ENCODE measurements around the gene GOLGA6B. TPM values are rescaled to one million over a fixed set of nuclear protein-coding genes. Genes with fewer than 3 reads are reported as not detected.
"Not testable (repeated sequence)": the region's sequence is repeated elsewhere in the genome, so short reads cannot be mapped to it uniquely, and the experiment has no call there.

The GOLGA6B gene
- polyA plus RNA-seq, 4 donors: 0.06 TPM; not detected in 3

- H3K27me3 ChIP-seq (ENCODE audit: control insufficient read depth in 3 of 3, insufficient read depth in 3 of 3, low read length in 3 of 3); FAIRE-seq; H3K4me1 ChIP-seq (ENCODE audit: control insufficient read depth in 3 of 3, insufficient read depth in 2 of 3, low read depth in 1 of 3, low read length in 2 of 3); H3K4me3 ChIP-seq (ENCODE audit: low read depth in 1 of 3, low read length in 3 of 3); H3K36me3 ChIP-seq (ENCODE audit: control insufficient read depth in 3 of 3, insufficient read depth in 2 of 3, low read depth in 1 of 3, low read length in 3 of 3); H3K9me3 ChIP-seq (ENCODE audit: control insufficient read depth in 2 of 2, insufficient read depth in 1 of 2, low read depth in 1 of 2, low read length in 1 of 2); H3K27ac ChIP-seq (ENCODE audit: low read depth in 1 of 3, low read length in 2 of 3); DNase-seq: not testable (repeated sequence)
- 85 to 90% (median 86%) methylated on average over 8 of the region's 8 CpGs for WGBS, 3 donors
Observed at GRCh38 chr15:72708551-72709303, 54.2 kb downstream of the GOLGA6B start.

Other genes with a start within 250 kb of the GOLGA6B start
- gene ARIH1, start 180.4 kb upstream of the GOLGA6B start, polyA plus RNA-seq: 10 to 100 TPM; 19.4 to 70.9 (median 24.3) TPM
- gene HIGD2B, start 31.5 kb downstream of the GOLGA6B start, polyA plus RNA-seq: under 1 TPM in 1 of 4 donors, not detected in 3; 0.04 TPM
- gene BBS4, start 31.5 kb downstream of the GOLGA6B start, polyA plus RNA-seq: 10 to 100 TPM in 1 of 4 donors, 1 to 10 TPM in 3; 2.9 to 27.2 (median 6.0) TPM
- 10 to 100 TPM; 18.1 to 48.0 (median 26.2) TPM for gene ADPGK, start 129.1 kb downstream of the GOLGA6B start, polyA plus RNA-seq

Data from small intestine (tissue), 7 donors.